DND-41 (cell line): Measurements from ENCODE around the gene CCDC82.

Source experiments
- CTCF ChIP-seq: IDR thresholded peaks from 2 replicates; pipeline ENCODE4 v1.5.1; 2012; ENCODE audit warnings: borderline replicate concordance, low read length, moderate library complexity, mild to moderate bottlenecking; ENCODE audit not compliant: poor library complexity, severe bottlenecking; ENCODE audit errors: extremely low read depth
- EZH2 ChIP-seq: IDR thresholded peaks from 3 replicates; pipeline ENCODE4 v1.6.1; 2012; ENCODE audit warnings: borderline replicate concordance, low read depth, mild to moderate bottlenecking, moderate library complexity, low read length, inconsistent platforms; ENCODE audit not compliant: severe bottlenecking

GRCh38 chr11:96339706-96340554 is 49.8 kb downstream of the CCDC82 start:
- TF ChIP-seq CTCF (no peak), EZH2 (no peak)
